Endothelial cell of umbilical vein (primary cell): ENCODE measurements around the gene SIAH2. TPM values are rescaled to one million over a fixed set of nuclear protein-coding genes. Genes with fewer than 3 reads are reported as not detected.

ENCODE experiments used
- BruUV-seq: library from RNA; stranded (reverse); fragments of 400-500 nt; replicated peaks from 2 replicates; lab custom pipeline; 2021; lab: Mats Ljungman, UMichigan
- CTCF ChIA-PET: fragments of 300-600, 350-600 bp; sonication (Branson Sonifier 250); formaldehyde crosslinking; loops from one replicate; lab custom pipeline; 2021; ENCODE audit warnings: antibody characterized with exemption, inconsistent platforms; lab: Charles Lee
- POLR2A ChIA-PET: fragments of 300-600, 350-600 bp; sonication (Branson Sonifier 250); formaldehyde crosslinking; loops from one replicate; lab custom pipeline; 2021; ENCODE audit warnings: antibody characterized with exemption, inconsistent platforms; lab: Charles Lee
- DNase-seq: peaks from one replicate; pipeline ENCODE4 v3.0.0-alpha.2; 2011; ENCODE audit warnings: low read depth, low spot score
- FAIRE-seq: peaks from 2 replicates; lab custom pipeline; 2011; peaks lifted over from hg19 to GRCh38; lab: Jason Lieb, UNC
- H2AFZ ChIP-seq: 2 replicates; pipeline ENCODE4 v1.6.0; 2012; ENCODE audit warnings: low read depth, low read length, control low read depth, inconsistent platforms
- H3K27ac ChIP-seq: 2 replicates; pipeline ENCODE4 v1.5.1; 2011; ENCODE audit warnings: low read depth, mild to moderate bottlenecking, control low read depth, low read length, moderate library complexity; ENCODE audit not compliant: insufficient read depth
- H3K27me3 ChIP-seq, 2 experiments: 2 replicates each; pipeline versions ENCODE4 v1.6.0 to v1.6.1; 2011; ENCODE audit warnings: low read length in 2 of 2, mixed read lengths in 1 of 2; ENCODE audit not compliant: control insufficient read depth in 2 of 2, insufficient read depth in 2 of 2
- H3K36me3 ChIP-seq, 2 experiments: 2 replicates in 1 of 2; 3 replicates in 1 of 2; pipeline ENCODE4 v1.5.1; 2011; ENCODE audit warnings: low read length in 2 of 2, mild to moderate bottlenecking in 1 of 2, moderate library complexity in 1 of 2; ENCODE audit not compliant: control insufficient read depth in 2 of 2, insufficient read depth in 2 of 2; ENCODE audit errors: extremely low read depth in 1 of 2
- H3K4me1 ChIP-seq: 3 replicates; pipeline ENCODE4 v1.5.1; 2011; ENCODE audit warnings: mild to moderate bottlenecking, low read length; ENCODE audit not compliant: control insufficient read depth, insufficient read depth; ENCODE audit errors: extremely low read depth
- H3K4me2 ChIP-seq: 2 replicates; pipeline ENCODE4 v1.6.1; 2011; ENCODE audit warnings: low read length, control low read depth, mixed read lengths; ENCODE audit not compliant: insufficient read depth
- H3K4me3 ChIP-seq, 3 experiments: fragments of 200-600 bp in 1 of 3; sonication (generic), shearing (Covaris generic) in 1 of 3; replicated peaks in 1 of 3; 2 replicates each; pipeline ENCODE4 v1.5.1; 2011 to 2016; ENCODE audit warnings: control low read depth in 3 of 3, low read length in 3 of 3, mild to moderate bottlenecking in 2 of 3, inconsistent platforms in 1 of 3, low read depth in 1 of 3, moderate library complexity in 1 of 3; ENCODE audit not compliant: insufficient read depth in 1 of 3
- H3K79me2 ChIP-seq: 2 replicates; pipeline ENCODE4 v1.6.0; 2012; ENCODE audit warnings: low read length, inconsistent platforms; ENCODE audit not compliant: control insufficient read depth, insufficient read depth
- H3K9ac ChIP-seq: replicated peaks from 2 replicates; pipeline ENCODE3; 2011; ENCODE audit warnings: low read length, control low read depth; ENCODE audit not compliant: insufficient read depth; ENCODE audit errors: extremely low read depth
- H3K9me1 ChIP-seq: replicated peaks from 3 replicates; pipeline ENCODE4 v1.6.0; 2011; ENCODE audit warnings: mild to moderate bottlenecking, low read length; ENCODE audit not compliant: control insufficient read depth, insufficient read depth; ENCODE audit errors: extremely low read depth
- H3K9me3 ChIP-seq: replicated peaks from 2 replicates; pipeline ENCODE4 v1.5.1; 2012; ENCODE audit warnings: low read length, inconsistent platforms; ENCODE audit not compliant: control insufficient read depth, insufficient read depth
- H4K20me1 ChIP-seq: replicated peaks from 2 replicates; pipeline ENCODE3; 2011; ENCODE audit warnings: mild to moderate bottlenecking, low read length; ENCODE audit not compliant: control insufficient read depth, insufficient read depth; ENCODE audit errors: extremely low read depth
- EZH2 ChIP-seq: IDR thresholded peaks from 2 replicates; pipeline ENCODE4 v1.6.1; 2012; ENCODE audit warnings: borderline replicate concordance, low read depth, mild to moderate bottlenecking, moderate library complexity, low read length, inconsistent platforms; ENCODE audit not compliant: severe bottlenecking
- FOS ChIP-seq: IDR thresholded peaks from 2 replicates; pipeline ENCODE4 v1.6.1; 2011; ENCODE audit warnings: mild to moderate bottlenecking, low read length, moderate library complexity, borderline replicate concordance; ENCODE audit not compliant: insufficient read depth
- GATA2 ChIP-seq: IDR thresholded peaks from 2 replicates; pipeline ENCODE4 v1.7.0; 2011; ENCODE audit warnings: low read depth, mild to moderate bottlenecking, moderate library complexity, mixed read lengths, low read length; ENCODE audit not compliant: insufficient read length, insufficient read depth
- JUN ChIP-seq: IDR thresholded peaks from 2 replicates; pipeline ENCODE4 v1.6.1; 2011; ENCODE audit warnings: borderline replicate concordance, low read depth; ENCODE audit not compliant: insufficient read length, insufficient read depth
- MYC ChIP-seq: IDR thresholded peaks from one replicate; pipeline ENCODE4 v1.6.1; 2011; ENCODE audit warnings: mild to moderate bottlenecking, low read depth, low read length
- POLR2A ChIP-seq: IDR thresholded peaks from 2 replicates; pipeline ENCODE4 v1.6.1; 2012; ENCODE audit warnings: low read depth, mild to moderate bottlenecking, control low read depth, low read length
- POLR2AphosphoS5 ChIP-seq: IDR thresholded peaks from 2 replicates; pipeline ENCODE4 v1.6.1; 2012; ENCODE audit warnings: low read depth, mild to moderate bottlenecking, control low read depth, low read length, moderate library complexity; ENCODE audit not compliant: insufficient read depth
- dilution Hi-C: fragments of 300-500 bp; cut with MboI; formaldehyde crosslinking; loops from one replicate; pipeline ENCODE4 v1.15.0; 2019; ENCODE audit warnings: low sequenced_read_pairs; ENCODE audit not compliant: extremely low pct_ligation_motif_present
- intact Hi-C: fragments of 100-400 bp; cut with micrococcal nuclease; formaldehyde crosslinking; loops from one replicate; pipeline ENCODE4 v1.10.0; 2022
- polyA plus RNA-seq, 4 experiments: library from polyadenylated mRNA; depleted of rRNA in 3 of 4; stranded (reverse) in 3 of 4; unstranded in 1 of 4; fragments of >200 nt; gene quantifications; 2 replicates each; pipeline versions ENCODE4 v1.2.1 to v1.2.3, GENCODE V29; 2011 to 2012; ENCODE audit warnings: missing spikeins in 1 of 4
- total RNA-seq: library from RNA; stranded (reverse); gene quantifications from 2 replicates; pipeline ENCODE4 v1.2.3, GENCODE V29; 2021
- TF ChIP-seq, protein P1 (sequence below): IDR thresholded peaks from 2 replicates; pipeline ENCODE4 v1.6.1; 2011; ENCODE audit not compliant: insufficient read depth, insufficient read length
- TF ChIP-seq, protein P2 (sequence below), 2 donors: IDR thresholded peaks; 1 replicate in 1 of 2; 2 replicates in 1 of 2; pipeline ENCODE4 v1.5.1; 2011; ENCODE audit warnings: low read length in 2 of 2, mild to moderate bottlenecking in 2 of 2, moderate library complexity in 2 of 2, control low read depth in 1 of 2, inconsistent platforms in 1 of 2, low read depth in 1 of 2; ENCODE audit not compliant: insufficient read depth in 1 of 2; ENCODE audit errors: extremely low read depth in 1 of 2

The SIAH2 gene
- total and polyA plus RNA-seq, 2 donors (not counting 3 experiments of a cell fraction or from before 2014, with no cell fraction given) = 16.7 to 25.1 TPM

DNA sequence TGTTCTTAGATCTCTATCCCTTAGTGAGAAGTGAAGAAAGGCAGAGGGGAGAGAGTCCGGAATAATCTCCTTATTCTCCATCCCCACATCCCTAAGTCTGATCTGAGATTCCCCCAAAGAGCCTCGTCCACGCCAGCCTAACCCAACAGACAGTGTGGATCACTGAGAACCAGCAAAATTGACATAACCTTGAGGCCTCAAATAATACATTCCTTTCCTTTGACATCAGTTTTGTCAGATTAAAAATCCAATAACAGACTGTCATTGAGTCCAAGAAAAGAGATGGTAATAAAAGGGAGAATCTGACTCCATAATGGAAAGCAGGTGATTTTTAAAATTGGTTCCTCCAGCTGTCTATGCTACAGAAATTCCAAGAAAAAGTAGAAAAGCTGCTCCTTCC lies 7.7 kb upstream of the SIAH2 start:
- Histone ChIP-seq H3K36me3 (no peaks in the 10 kb centered on the region), H3K9ac (no peak overlapping the region), H3K9me1 (no peaks in the 10 kb centered on the region), H3K4me3 (no peak overlapping the region), H4K20me1 (no peaks in the 10 kb centered on the region), H3K27ac (no peak overlapping the region), H3K9me3 (no peaks in the 10 kb centered on the region), H3K4me2 (no peak overlapping the region), H2AFZ (no peak overlapping the region), H3K27me3 (no peaks in the 10 kb centered on the region), H3K79me2 (no peaks in the 10 kb centered on the region), H3K4me1 (no peaks in the 10 kb centered on the region)
- no TSS peak for BruUV-seq
- POLR2A ChIA-PET = no interaction called here
- FAIRE-seq = no peak
- CTCF ChIA-PET = no interaction called here
- DNase-seq = no peak
- TF ChIP-seq, protein P1, sequence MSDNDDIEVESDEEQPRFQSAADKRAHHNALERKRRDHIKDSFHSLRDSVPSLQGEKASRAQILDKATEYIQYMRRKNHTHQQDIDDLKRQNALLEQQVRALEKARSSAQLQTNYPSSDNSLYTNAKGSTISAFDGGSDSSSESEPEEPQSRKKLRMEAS = no peak
- TF ChIP-seq MYC (no peak), GATA2 (no peak), POLR2A (no peak), EZH2 (no peak), JUN (no peak), POLR2AphosphoS5 (no peak), FOS (no peak)
- TF ChIP-seq, protein P2, sequence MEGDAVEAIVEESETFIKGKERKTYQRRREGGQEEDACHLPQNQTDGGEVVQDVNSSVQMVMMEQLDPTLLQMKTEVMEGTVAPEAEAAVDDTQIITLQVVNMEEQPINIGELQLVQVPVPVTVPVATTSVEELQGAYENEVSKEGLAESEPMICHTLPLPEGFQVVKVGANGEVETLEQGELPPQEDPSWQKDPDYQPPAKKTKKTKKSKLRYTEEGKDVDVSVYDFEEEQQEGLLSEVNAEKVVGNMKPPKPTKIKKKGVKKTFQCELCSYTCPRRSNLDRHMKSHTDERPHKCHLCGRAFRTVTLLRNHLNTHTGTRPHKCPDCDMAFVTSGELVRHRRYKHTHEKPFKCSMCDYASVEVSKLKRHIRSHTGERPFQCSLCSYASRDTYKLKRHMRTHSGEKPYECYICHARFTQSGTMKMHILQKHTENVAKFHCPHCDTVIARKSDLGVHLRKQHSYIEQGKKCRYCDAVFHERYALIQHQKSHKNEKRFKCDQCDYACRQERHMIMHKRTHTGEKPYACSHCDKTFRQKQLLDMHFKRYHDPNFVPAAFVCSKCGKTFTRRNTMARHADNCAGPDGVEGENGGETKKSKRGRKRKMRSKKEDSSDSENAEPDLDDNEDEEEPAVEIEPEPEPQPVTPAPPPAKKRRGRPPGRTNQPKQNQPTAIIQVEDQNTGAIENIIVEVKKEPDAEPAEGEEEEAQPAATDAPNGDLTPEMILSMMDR (IDR thresholded peaks at IDR 0.05; ENCODE audit: extremely low read depth in 1 of 2, insufficient read depth in 1 of 2, low read depth in 1 of 2, low read length in 2 of 2) = no peak
- intact Hi-C loops = no loop called here
- dilution Hi-C loops = no loop called here
